Measurements from ENCODE around the gene TET2.

DNA sequence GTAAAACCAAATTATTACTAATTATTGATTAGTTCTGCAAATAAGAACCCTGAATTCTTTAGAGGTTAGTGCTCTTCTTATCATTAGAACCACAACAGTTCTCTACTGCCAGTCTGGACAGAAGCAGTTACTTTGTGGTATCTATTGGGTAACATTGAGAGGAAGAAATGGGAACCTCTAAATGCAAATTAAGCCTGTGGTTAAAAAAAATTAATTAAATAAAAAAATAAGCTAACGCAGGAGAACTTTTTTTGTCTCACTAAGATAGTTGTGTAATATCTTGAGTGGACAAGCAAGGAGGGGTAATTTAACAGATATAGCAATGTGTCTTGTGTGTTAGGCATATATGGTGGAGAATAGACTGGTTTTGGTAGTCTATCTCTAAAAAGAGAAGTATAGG lies 32.9 kb upstream of the TET2 start:
- TF ChIP-seq POLR2A (IDR thresholded peaks at IDR 0.05; ENCODE audit: low read depth) (no peak), POLR2AphosphoS5 (IDR thresholded peaks at IDR 0.05) (no peak)
- TF ChIP-seq, protein P1, sequence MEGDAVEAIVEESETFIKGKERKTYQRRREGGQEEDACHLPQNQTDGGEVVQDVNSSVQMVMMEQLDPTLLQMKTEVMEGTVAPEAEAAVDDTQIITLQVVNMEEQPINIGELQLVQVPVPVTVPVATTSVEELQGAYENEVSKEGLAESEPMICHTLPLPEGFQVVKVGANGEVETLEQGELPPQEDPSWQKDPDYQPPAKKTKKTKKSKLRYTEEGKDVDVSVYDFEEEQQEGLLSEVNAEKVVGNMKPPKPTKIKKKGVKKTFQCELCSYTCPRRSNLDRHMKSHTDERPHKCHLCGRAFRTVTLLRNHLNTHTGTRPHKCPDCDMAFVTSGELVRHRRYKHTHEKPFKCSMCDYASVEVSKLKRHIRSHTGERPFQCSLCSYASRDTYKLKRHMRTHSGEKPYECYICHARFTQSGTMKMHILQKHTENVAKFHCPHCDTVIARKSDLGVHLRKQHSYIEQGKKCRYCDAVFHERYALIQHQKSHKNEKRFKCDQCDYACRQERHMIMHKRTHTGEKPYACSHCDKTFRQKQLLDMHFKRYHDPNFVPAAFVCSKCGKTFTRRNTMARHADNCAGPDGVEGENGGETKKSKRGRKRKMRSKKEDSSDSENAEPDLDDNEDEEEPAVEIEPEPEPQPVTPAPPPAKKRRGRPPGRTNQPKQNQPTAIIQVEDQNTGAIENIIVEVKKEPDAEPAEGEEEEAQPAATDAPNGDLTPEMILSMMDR (IDR thresholded peaks at IDR 0.05) = no peak
